Activated naive CD8-positive, alpha-beta T cell (primary cell): ENCODE results near the gene KIF6.
"Not testable (repeated sequence)": the region's sequence is repeated elsewhere in the genome, so short reads cannot be mapped to it uniquely, and the experiment has no call there.

Experiments
- H3K27ac Mint-ChIP-seq: one replicate; pipeline ENCODE4 v1.8.0; 2021; ENCODE audit warnings: mixed read lengths
- H3K27me3 Mint-ChIP-seq: one replicate; pipeline ENCODE4 v1.8.0; 2021; ENCODE audit warnings: mixed read lengths
- H3K36me3 Mint-ChIP-seq: one replicate; pipeline ENCODE4 v1.8.0; 2021; ENCODE audit warnings: mixed read lengths
- H3K4me1 Mint-ChIP-seq: one replicate; pipeline ENCODE4 v1.8.0; 2021; ENCODE audit warnings: low read depth, mixed read lengths
- H3K4me3 Mint-ChIP-seq: one replicate; pipeline ENCODE4 v1.8.0; 2021; ENCODE audit warnings: mild to moderate bottlenecking, mixed read lengths
- H3K9me3 Mint-ChIP-seq: one replicate; pipeline ENCODE4 v1.8.0; 2021; ENCODE audit warnings: low read depth, mixed read lengths

KIF6 gene

DNA sequence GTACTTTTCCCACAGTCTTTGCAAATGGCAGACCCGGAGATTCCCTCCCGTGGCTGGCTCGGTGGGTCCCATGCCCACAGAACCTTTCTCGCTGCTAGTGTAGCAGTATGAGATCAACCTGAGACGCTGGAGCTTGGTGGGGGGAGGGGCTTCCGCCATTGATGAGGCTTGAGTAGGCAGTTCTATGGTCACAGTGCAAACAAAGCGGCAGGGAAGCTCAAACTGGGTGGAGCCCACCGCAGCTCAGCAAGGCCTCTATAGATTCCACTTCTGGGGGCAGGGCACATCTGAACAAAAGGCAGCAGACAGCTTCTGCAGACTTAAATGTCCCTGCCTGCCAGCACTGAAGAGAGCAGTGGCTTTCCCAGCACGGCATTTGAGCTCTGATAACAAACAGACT, 216.7 kb downstream of the KIF6 start:
- Mint-ChIP-seq H3K27me3 (peaks cover 7% of the 10 kb centered on the region), H3K36me3 (no peaks in the 10 kb centered on the region), H3K9me3 (peaks cover 10% of the 10 kb centered on the region), H3K4me3 (no peak overlapping the region), H3K4me1 (no peaks in the 10 kb centered on the region), H3K27ac (no peak overlapping the region)

DNA sequence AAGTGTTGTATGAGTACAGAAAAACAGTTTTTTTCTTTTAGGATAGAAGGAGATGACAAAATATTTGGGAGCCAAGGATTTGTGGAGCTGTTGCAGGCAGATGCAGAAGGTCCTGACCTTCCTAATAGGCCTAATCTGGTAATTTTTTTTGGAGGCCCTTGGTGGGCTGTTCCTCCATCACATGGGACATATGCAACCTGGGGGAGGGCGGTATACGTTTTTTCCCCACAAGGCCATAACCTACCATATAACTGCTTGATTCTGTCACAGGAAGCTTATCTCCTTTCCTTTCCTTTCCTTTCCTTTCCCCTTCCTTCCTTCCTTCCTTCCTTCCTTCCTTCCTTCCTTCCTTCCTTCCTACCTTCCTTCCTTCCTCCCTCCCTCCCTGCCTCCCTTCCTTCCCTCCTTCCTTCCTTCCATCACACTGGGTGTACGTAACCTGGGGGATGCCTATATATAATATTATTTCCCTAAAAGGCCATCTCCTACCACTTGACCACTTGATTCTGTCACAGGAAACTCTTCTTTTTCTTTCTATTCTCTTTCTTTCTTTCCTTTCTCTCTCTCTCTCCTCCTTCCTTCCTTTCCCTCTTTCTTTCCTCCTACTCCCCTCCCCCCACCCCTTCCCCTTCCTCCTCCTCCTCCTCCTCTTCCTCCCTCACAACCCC, 217.7 kb downstream of the KIF6 start:
- H3K4me1 Mint-ChIP-seq, result no peaks in the 10 kb centered on the region
- H3K27me3 Mint-ChIP-seq, result peaks cover 11% of the 10 kb centered on the region
- H3K36me3 Mint-ChIP-seq, result peaks cover 2% of the 10 kb centered on the region
- H3K4me3 Mint-ChIP-seq, result no peak overlapping the region
- H3K9me3 Mint-ChIP-seq, result peaks cover 18% of the 10 kb centered on the region
- no peak overlapping the region for H3K27ac Mint-ChIP-seq

DNA sequence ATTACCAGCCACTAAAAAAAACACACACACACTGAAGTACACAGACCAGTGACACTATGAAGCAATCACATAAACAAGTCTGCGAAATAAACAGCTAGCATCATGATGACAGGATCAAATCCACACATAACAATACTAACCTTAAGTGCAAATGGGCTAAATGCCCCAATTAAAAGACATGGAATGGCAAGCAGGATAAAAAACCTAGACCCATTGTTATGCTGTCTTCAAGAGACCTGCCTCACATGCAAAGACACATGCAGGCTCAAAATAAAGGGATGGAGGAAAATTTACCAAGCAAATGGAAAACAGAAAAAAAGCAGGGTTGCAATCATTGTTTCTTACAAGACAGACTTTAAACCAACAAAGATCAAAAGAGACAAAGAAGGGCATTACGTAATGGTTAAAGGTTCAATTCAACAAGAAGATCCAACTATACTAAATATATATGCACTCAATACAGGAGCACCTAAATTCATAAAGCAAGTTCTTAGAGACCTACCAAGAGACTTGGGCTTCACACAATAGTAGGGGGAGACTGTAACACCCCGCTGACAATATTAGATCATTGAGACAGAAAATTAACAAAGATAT, 222.7 kb downstream of the KIF6 start:
- peaks cover 25% of the 10 kb centered on the region for H3K27me3 Mint-ChIP-seq
- H3K4me1 Mint-ChIP-seq, result not testable (repeated sequence)
- peaks cover 32% of the 10 kb centered on the region for H3K9me3 Mint-ChIP-seq

GRCh38 chr6:39499053-39499452, 226.2 kb downstream of the KIF6 start:
- Mint-ChIP-seq H3K36me3 (peaks cover 5% of the 10 kb centered on the region), H3K27ac (no peak overlapping the region), H3K4me1 (no peaks in the 10 kb centered on the region)

More for the DNA sequence above, 222.7 kb downstream of the KIF6 start:
- not testable (repeated sequence) for H3K36me3 Mint-ChIP-seq, H3K4me3 Mint-ChIP-seq, H3K27ac Mint-ChIP-seq

DNA sequence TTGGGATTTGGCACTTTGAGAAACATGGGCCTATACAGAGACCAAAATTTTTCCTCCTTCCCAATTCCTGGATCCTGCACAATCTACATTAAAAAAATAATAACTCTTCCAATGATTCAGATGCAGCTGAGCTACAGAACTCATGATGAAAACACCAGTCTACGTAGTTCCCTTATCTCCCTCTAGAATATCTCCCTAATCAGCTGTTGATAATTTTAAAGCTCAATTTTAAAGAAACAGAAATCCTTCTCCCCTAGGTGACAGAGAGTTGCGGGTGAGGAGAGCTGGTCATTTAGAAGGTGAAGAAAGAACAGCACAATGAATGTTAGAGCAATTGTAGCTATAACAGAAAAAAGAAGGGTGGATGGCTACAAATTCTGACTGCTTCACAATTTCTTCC, 227.1 kb downstream of the KIF6 start:
- H3K4me3 Mint-ChIP-seq, result no peak overlapping the region
- peaks cover 33% of the 10 kb centered on the region for H3K27me3 Mint-ChIP-seq
- H3K36me3 Mint-ChIP-seq, result peaks cover 5% of the 10 kb centered on the region
- no peaks in the 10 kb centered on the region for H3K4me1 Mint-ChIP-seq
- no peak overlapping the region for H3K27ac Mint-ChIP-seq
- H3K9me3 Mint-ChIP-seq, result peaks cover 20% of the 10 kb centered on the region

More at GRCh38 chr6:39499053-39499452, 226.2 kb downstream of the KIF6 start:
- H3K4me3 Mint-ChIP-seq, result no peak overlapping the region
- H3K9me3 Mint-ChIP-seq, result peaks cover 27% of the 10 kb centered on the region
- H3K27me3 Mint-ChIP-seq, result peaks cover 37% of the 10 kb centered on the region

GRCh38 chr6:39496915-39497314, 228.3 kb downstream of the KIF6 start:
- Mint-ChIP-seq H3K36me3 (no peaks in the 10 kb centered on the region), H3K27me3 (peaks cover 28% of the 10 kb centered on the region), H3K4me3 (no peak overlapping the region), H3K4me1 (no peaks in the 10 kb centered on the region), H3K27ac (no peak overlapping the region), H3K9me3 (peaks cover 11% of the 10 kb centered on the region)

- Mint-ChIP-seq H3K27me3 (peaks cover 28% of the 10 kb centered on the region), H3K4me1 (no peaks in the 10 kb centered on the region), H3K4me3 (no peak overlapping the region), H3K9me3 (peaks cover 9% of the 10 kb centered on the region), H3K36me3 (no peaks in the 10 kb centered on the region), H3K27ac (no peak overlapping the region)
These were observed 228.8 kb downstream of the KIF6 start for GRCh38 chr6:39496456-39496855.

DNA sequence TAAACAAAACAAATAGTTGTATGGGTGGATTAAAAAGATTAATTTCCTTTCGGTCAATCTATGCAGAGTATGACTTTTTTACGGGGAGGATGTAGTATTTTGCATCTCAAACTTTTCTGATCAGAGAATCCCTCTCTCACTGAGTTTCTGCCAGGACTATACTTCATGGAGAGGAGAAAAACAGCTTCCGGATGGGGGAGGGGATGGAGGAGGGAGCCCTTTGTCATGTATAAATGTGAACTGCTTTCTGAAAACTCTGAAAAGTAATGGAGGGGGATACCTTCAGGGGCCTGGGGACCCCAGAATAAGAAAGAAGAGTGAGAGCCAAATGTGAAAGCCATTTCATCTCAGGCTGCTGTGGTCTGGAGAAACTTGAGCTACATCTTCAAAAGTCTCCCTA, 229.6 kb downstream of the KIF6 start:
- H3K4me3 Mint-ChIP-seq, result no peak overlapping the region
- H3K4me1 Mint-ChIP-seq, result no peaks in the 10 kb centered on the region
- no peaks in the 10 kb centered on the region for H3K36me3 Mint-ChIP-seq
- H3K27ac Mint-ChIP-seq, result no peak overlapping the region
- peaks cover 5% of the 10 kb centered on the region for H3K9me3 Mint-ChIP-seq
- peaks cover 25% of the 10 kb centered on the region for H3K27me3 Mint-ChIP-seq

- Mint-ChIP-seq H3K9me3 (peaks cover 4% of the 10 kb centered on the region), H3K4me3 (no peak overlapping the region), H3K27me3 (peaks cover 24% of the 10 kb centered on the region), H3K27ac (no peak overlapping the region), H3K36me3 (no peaks in the 10 kb centered on the region), H3K4me1 (no peaks in the 10 kb centered on the region)
These were observed 230.2 kb downstream of the KIF6 start for GRCh38 chr6:39494998-39495397.

DNA sequence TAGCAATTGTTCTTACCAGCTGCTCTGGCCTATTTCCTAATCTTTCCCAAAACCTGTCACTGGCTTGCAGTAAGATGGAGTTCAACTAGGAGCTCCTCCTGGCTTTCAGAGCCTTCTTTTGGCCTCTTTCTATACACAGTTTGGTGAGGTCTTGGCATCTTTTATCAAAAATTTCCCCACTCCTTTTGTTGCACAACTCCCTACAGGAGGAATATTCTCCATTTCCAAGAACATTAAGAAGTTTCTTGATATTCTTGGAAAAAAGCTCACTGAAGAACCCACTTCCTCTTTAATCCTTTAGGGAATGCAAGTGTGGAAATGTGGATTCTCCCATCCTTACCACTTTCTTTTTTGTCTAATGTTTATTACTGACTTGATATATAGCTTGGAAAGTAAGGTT, 231.4 kb downstream of the KIF6 start:
- peaks cover 18% of the 10 kb centered on the region for H3K27me3 Mint-ChIP-seq

DNA sequence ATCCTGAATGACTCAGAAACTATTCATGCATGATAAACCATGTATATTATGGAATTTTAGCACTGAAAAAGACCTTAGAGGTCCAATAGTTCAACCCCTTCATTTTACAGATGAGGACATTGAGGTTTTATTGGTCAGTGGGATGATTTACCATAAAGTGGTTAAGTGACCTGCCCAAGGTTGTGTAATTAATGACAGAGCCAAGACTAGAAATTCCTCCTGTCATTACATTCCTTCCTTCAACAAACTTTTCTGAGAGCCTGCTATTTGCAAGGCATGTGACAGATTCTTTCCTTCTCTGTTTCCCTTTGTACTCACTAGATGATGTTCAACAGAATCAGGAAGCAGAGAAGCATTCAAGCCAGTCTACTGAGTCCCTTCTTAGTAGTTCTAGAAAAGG, 232.0 kb downstream of the KIF6 start:
- no peak overlapping the region for H3K4me3 Mint-ChIP-seq
- no peaks in the 10 kb centered on the region for H3K9me3 Mint-ChIP-seq
- no peaks in the 10 kb centered on the region for H3K4me1 Mint-ChIP-seq
- H3K27me3 Mint-ChIP-seq, result peaks cover 18% of the 10 kb centered on the region
- H3K36me3 Mint-ChIP-seq, result no peaks in the 10 kb centered on the region
- H3K27ac Mint-ChIP-seq, result no peak overlapping the region

More for the DNA sequence above, 231.4 kb downstream of the KIF6 start:
- Mint-ChIP-seq H3K4me3 (no peak overlapping the region), H3K9me3 (no peaks in the 10 kb centered on the region), H3K36me3 (no peaks in the 10 kb centered on the region), H3K4me1 (no peaks in the 10 kb centered on the region), H3K27ac (no peak overlapping the region)

- Mint-ChIP-seq H3K27ac (no peak overlapping the region), H3K4me3 (no peak overlapping the region), H3K4me1 (no peaks in the 10 kb centered on the region), H3K36me3 (no peaks in the 10 kb centered on the region), H3K27me3 (peaks cover 5% of the 10 kb centered on the region), H3K9me3 (no peaks in the 10 kb centered on the region)
These were observed 235.1 kb downstream of the KIF6 start for GRCh38 chr6:39490108-39490507.

- no peaks in the 10 kb centered on the region for H3K9me3 Mint-ChIP-seq
- H3K4me3 Mint-ChIP-seq, result no peak overlapping the region
- H3K27me3 Mint-ChIP-seq, result peaks cover 7% of the 10 kb centered on the region
- H3K27ac Mint-ChIP-seq, result no peak overlapping the region
- no peaks in the 10 kb centered on the region for H3K4me1 Mint-ChIP-seq
- no peaks in the 10 kb centered on the region for H3K36me3 Mint-ChIP-seq
These were observed 236.8 kb downstream of the KIF6 start for GRCh38 chr6:39488255-39488879.

DNA sequence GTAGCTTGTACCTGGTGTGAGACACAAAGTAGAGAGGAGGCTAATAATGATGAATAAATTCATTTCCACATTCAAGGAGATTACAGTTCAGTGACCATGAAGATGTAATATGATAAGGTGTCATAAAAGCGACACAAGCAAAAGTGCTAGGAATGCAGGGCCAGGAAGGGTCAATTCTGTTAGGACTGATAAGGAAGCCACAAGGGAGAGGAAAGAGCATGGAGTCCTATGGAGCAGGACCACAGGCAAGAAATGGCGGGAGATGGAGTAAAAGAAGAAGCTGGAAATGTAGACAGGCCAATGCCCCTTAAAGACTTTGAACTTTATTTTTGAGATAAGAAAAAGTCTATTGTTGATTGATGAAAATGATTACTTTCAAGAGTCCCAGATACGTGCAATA, 240.9 kb downstream of the KIF6 start:
- no peak overlapping the region for H3K27ac Mint-ChIP-seq
- H3K4me3 Mint-ChIP-seq, result no peak overlapping the region
- H3K4me1 Mint-ChIP-seq, result no peaks in the 10 kb centered on the region
- no peaks in the 10 kb centered on the region for H3K36me3 Mint-ChIP-seq
- peaks cover 9% of the 10 kb centered on the region for H3K27me3 Mint-ChIP-seq
- H3K9me3 Mint-ChIP-seq, result no peaks in the 10 kb centered on the region

DNA sequence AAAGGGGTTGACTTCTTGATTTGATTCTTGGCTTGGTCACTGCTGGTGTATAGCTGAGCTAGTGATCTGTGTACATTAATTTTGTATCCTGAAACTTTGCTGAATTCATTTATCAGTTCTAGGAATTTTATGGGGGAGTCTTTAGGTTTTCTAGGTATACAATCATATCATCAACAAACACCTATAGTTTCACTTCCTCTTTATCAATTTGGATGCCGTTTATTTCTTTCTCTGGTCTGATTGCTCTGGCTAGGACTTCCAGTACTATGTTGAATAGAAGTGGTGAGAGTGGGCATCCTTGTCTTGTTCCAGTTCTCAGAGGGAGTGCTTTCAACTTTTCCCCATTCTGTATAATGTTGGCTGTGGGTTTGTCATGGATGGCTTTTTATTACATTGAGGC, 245.4 kb downstream of the KIF6 start:
- H3K36me3 Mint-ChIP-seq, H3K4me3 Mint-ChIP-seq, H3K9me3 Mint-ChIP-seq, H3K27me3 Mint-ChIP-seq, H3K4me1 Mint-ChIP-seq, H3K27ac Mint-ChIP-seq: not testable (repeated sequence)
